ENCODE measurements around the gene ALLC.

The ALLC gene

GRCh38 chr2:3641181-3641580, 16.8 kb upstream of the ALLC start:
- H3K4me1 ChIP-seq (ENCODE audit: insufficient read depth, low read length) = no peaks in the 10 kb centered on the region
- H2AFZ ChIP-seq (ENCODE audit: low read depth, low read length) = no peak overlapping the region
- H3K4me2 ChIP-seq (ENCODE audit: insufficient read depth, low read length) = no peak overlapping the region
- no peak for TF ChIP-seq CTCF (IDR thresholded peaks at IDR 0.05; ENCODE audit: borderline replicate concordance, extremely low read depth, low read length, poor library complexity, severe bottlenecking)
- no peak for TF ChIP-seq EZH2 (IDR thresholded peaks at IDR 0.05; ENCODE audit: borderline replicate concordance, low read depth, low read length, severe bottlenecking)
- H3K27ac ChIP-seq (ENCODE audit: low read length) = no peak overlapping the region
- DNase-seq (no peak), ATAC-seq (ENCODE audit: insufficient read depth, low read depth) (no peak)
- H3K27me3 ChIP-seq (ENCODE audit: insufficient read depth, low read length, poor library complexity) = peaks cover 5% of the 10 kb centered on the region
- no peaks in the 10 kb centered on the region; the same call in 1 of the 2 replicates for H4K20me1 ChIP-seq (ENCODE audit: insufficient read depth, low read length)
- no peak overlapping the region for H3K4me3 ChIP-seq (ENCODE audit: low read depth in 1 of 2, low read length in 2 of 2)
- H3K79me2 ChIP-seq (ENCODE audit: insufficient read depth, low read length) = no peaks in the 10 kb centered on the region
- no peaks in the 10 kb centered on the region for H3K9me3 ChIP-seq (ENCODE audit: insufficient read depth, low read length, severe bottlenecking)
- H3K36me3 ChIP-seq (ENCODE audit: insufficient read depth, low read length) = no peaks in the 10 kb centered on the region
- no peak overlapping the region for H3K9ac ChIP-seq (ENCODE audit: low read depth, low read length)

- Histone ChIP-seq H3K9ac (ENCODE audit: low read depth, low read length) (no peak overlapping the region), H2AFZ (ENCODE audit: low read depth, low read length) (no peak overlapping the region)
Observed at GRCh38 chr2:3641841-3642421, 16.1 kb upstream of the ALLC start.

GRCh38 chr2:3642521-3643215, 15.3 kb upstream of the ALLC start:
- no peaks in the 10 kb centered on the region for H3K79me2 ChIP-seq (ENCODE audit: insufficient read depth, low read length)
- H3K27ac ChIP-seq (ENCODE audit: low read length) = no peak overlapping the region
- H3K4me3 ChIP-seq (ENCODE audit: low read depth in 1 of 2, low read length in 2 of 2) = no peak overlapping the region
- H3K9ac ChIP-seq (ENCODE audit: low read depth, low read length) = no peak overlapping the region
- no peak overlapping the region for H3K4me2 ChIP-seq (ENCODE audit: insufficient read depth, low read length)
- no peaks in the 10 kb centered on the region for H3K36me3 ChIP-seq (ENCODE audit: insufficient read depth, low read length)
- H3K4me1 ChIP-seq (ENCODE audit: insufficient read depth, low read length) = no peaks in the 10 kb centered on the region
- H3K27me3 ChIP-seq (ENCODE audit: insufficient read depth, low read length, poor library complexity) = peaks cover 5% of the 10 kb centered on the region
- DNase-seq (no peak), ATAC-seq (ENCODE audit: insufficient read depth, low read depth) (no peak)
- no peaks in the 10 kb centered on the region for H4K20me1 ChIP-seq (ENCODE audit: insufficient read depth, low read length)
- H2AFZ ChIP-seq (ENCODE audit: low read depth, low read length) = no peak overlapping the region
- no peaks in the 10 kb centered on the region for H3K9me3 ChIP-seq (ENCODE audit: insufficient read depth, low read length, severe bottlenecking)
- no peak for TF ChIP-seq CTCF (IDR thresholded peaks at IDR 0.05; ENCODE audit: borderline replicate concordance, extremely low read depth, low read length, poor library complexity, severe bottlenecking)
- no peak for TF ChIP-seq EZH2 (IDR thresholded peaks at IDR 0.05; ENCODE audit: borderline replicate concordance, low read depth, low read length, severe bottlenecking)

More at GRCh38 chr2:3641841-3642421, 16.1 kb upstream of the ALLC start:
- Histone ChIP-seq H3K4me1 (ENCODE audit: insufficient read depth, low read length) (no peaks in the 10 kb centered on the region), H3K79me2 (ENCODE audit: insufficient read depth, low read length) (no peaks in the 10 kb centered on the region), H3K36me3 (ENCODE audit: insufficient read depth, low read length) (no peaks in the 10 kb centered on the region), H3K27ac (ENCODE audit: low read length) (no peak overlapping the region), H3K4me2 (ENCODE audit: insufficient read depth, low read length) (no peak overlapping the region), H3K9me3 (ENCODE audit: insufficient read depth, low read length, severe bottlenecking) (no peaks in the 10 kb centered on the region), H3K27me3 (ENCODE audit: insufficient read depth, low read length, poor library complexity) (peaks cover 5% of the 10 kb centered on the region), H4K20me1 (ENCODE audit: insufficient read depth, low read length) (no peaks in the 10 kb centered on the region), H3K4me3 (ENCODE audit: low read depth in 1 of 2, low read length in 2 of 2) (no peak overlapping the region)
- TF ChIP-seq EZH2 (IDR thresholded peaks at IDR 0.05; ENCODE audit: borderline replicate concordance, low read depth, low read length, severe bottlenecking) (no peak), CTCF (IDR thresholded peaks at IDR 0.05; ENCODE audit: borderline replicate concordance, extremely low read depth, low read length, poor library complexity, severe bottlenecking) (no peak)
- no peak for DNase-seq
- ATAC-seq (ENCODE audit: insufficient read depth, low read depth) = no peak
